Measurements from ENCODE around the gene GPRIN2. TPM values are rescaled to one million over a fixed set of nuclear protein-coding genes. Genes with fewer than 3 reads are reported as not detected.
"Not testable (repeated sequence)": the region's sequence is repeated elsewhere in the genome, so short reads cannot be mapped to it uniquely, and the experiment has no call there.

The GPRIN2 gene
- total RNA-seq, 1 experiment from 2014 or later, result 3.1 TPM

DNA sequence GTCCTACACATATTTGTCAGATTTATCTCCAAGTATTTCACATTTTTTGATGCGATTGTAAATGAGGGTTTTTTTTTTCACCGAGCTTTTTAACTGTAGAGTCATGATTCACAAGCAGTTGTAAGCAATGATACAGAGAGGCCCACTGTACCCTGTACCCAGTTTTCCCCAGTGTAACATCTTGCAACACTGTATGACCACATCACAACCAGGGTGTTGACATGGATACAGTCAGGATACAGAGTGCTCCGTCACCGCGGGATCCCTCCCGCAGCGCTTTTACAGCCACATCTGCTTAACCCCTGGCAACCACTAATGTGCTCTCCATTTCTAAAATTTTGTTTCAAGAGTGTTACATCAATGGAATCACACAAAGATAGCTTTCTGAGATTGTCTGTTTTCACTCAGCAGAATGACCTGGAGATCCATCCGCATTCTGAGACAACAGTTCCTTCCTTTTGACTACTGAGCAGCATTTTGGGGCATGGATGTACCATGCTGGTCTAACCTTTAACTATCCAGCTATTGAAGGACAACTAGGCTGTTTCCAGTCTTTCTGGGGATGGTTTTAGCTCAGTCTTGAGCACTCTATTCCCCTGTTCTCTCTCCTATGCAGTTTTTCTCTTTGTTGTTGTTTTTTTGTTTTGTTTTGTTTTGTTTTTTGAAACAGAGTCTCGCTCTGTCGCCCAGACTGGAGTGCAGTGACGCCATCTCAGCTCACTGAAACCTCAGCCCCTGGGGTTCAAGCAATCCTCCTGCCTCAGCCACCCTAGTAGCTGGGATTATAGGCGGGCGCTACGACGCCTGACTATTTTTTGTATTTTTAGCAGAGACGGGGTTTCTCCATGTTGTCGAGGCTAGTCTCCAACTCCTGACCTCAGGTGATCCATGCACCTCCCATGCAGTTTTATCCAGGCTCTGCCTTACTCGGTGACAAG lies 25.9 kb downstream of the GPRIN2 start:
- H2AFZ ChIP-seq (ENCODE audit: low read length), result no peak overlapping the region
- no peaks in the 10 kb centered on the region for H3K79me2 ChIP-seq (ENCODE audit: low read length)
- no peak for DNase-seq
- H3K9ac ChIP-seq (ENCODE audit: low read length), result no peak overlapping the region
- no peaks in the 10 kb centered on the region for H3K9me2 ChIP-seq (replicated peaks; ENCODE audit: low read length)
- no TSS peak for BruUV-seq (replicated peaks)
- H3K4me1 ChIP-seq (ENCODE audit: insufficient read depth, low read length), result peaks cover 4% of the 10 kb centered on the region
- no peak for TF ChIP-seq EZH2 (IDR thresholded peaks at IDR 0.05; ENCODE audit: low read length, unreplicated experiment)
- ChIA-PET CTCF (no interaction called here), POLR2A (ENCODE audit: unreplicated experiment) (no interaction called here)
- H3K27me3 ChIP-seq (ENCODE audit: low read length), result no peaks in the 10 kb centered on the region
- H3F3A ChIP-seq (ENCODE audit: low read length, unreplicated experiment), result peaks cover under 1% of the 10 kb centered on the region
- no peak overlapping the region for H3K4me3 ChIP-seq (ENCODE audit: low read length)
- H3K4me2 ChIP-seq (ENCODE audit: low read length), result no peak overlapping the region
- intact Hi-C loops (cut with micrococcal nuclease), result no loop called here
- no peak for ATAC-seq
- H3K27ac ChIP-seq (ENCODE audit: low read length), result no peak overlapping the region
- H3K36me3 ChIP-seq (ENCODE audit: low read depth, low read length), result no peaks in the 10 kb centered on the region
- H3K9me3 ChIP-seq (ENCODE audit: low read length), result no peaks in the 10 kb centered on the region
- H4K20me1 ChIP-seq (ENCODE audit: low read length), result no peaks in the 10 kb centered on the region

DNA sequence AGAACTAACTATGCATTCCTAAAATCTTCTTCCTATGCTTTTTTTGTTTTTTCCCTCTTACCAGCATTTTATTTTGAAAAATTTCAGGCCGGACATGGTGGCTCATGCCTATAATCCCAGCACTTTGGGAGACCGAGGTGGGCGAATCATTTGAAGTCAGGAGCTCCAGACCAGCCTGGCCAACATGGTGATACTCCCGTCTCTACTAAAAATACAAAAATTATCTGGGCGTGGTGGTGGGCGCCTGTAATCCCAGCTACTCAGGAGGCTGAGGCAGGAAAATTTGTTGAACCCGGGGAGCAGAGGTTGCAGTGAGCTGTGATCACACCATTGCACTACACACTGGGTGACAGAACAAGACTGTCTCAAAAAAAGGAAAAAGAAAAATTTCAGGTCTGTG lies 26.7 kb downstream of the GPRIN2 start:
- H3K4me3 ChIP-seq (ENCODE audit: low read length); intact Hi-C loops (cut with micrococcal nuclease); H3K79me2 ChIP-seq (ENCODE audit: low read length); H3K9ac ChIP-seq (ENCODE audit: low read length); H4K20me1 ChIP-seq (ENCODE audit: low read length); CTCF ChIA-PET; H3F3A ChIP-seq (ENCODE audit: low read length, unreplicated experiment); ATAC-seq; POLR2A ChIA-PET (ENCODE audit: unreplicated experiment); H3K27me3 ChIP-seq (ENCODE audit: low read length); BruUV-seq (replicated peaks); H3K36me3 ChIP-seq (ENCODE audit: low read depth, low read length); H3K9me3 ChIP-seq (ENCODE audit: low read length); H3K9me2 ChIP-seq (replicated peaks; ENCODE audit: low read length); DNase-seq; H3K4me2 ChIP-seq (ENCODE audit: low read length); H3K27ac ChIP-seq (ENCODE audit: low read length); H2AFZ ChIP-seq (ENCODE audit: low read length): not testable (repeated sequence)
- peaks cover 12% of the 10 kb centered on the region for H3K4me1 ChIP-seq (ENCODE audit: insufficient read depth, low read length)

DNA sequence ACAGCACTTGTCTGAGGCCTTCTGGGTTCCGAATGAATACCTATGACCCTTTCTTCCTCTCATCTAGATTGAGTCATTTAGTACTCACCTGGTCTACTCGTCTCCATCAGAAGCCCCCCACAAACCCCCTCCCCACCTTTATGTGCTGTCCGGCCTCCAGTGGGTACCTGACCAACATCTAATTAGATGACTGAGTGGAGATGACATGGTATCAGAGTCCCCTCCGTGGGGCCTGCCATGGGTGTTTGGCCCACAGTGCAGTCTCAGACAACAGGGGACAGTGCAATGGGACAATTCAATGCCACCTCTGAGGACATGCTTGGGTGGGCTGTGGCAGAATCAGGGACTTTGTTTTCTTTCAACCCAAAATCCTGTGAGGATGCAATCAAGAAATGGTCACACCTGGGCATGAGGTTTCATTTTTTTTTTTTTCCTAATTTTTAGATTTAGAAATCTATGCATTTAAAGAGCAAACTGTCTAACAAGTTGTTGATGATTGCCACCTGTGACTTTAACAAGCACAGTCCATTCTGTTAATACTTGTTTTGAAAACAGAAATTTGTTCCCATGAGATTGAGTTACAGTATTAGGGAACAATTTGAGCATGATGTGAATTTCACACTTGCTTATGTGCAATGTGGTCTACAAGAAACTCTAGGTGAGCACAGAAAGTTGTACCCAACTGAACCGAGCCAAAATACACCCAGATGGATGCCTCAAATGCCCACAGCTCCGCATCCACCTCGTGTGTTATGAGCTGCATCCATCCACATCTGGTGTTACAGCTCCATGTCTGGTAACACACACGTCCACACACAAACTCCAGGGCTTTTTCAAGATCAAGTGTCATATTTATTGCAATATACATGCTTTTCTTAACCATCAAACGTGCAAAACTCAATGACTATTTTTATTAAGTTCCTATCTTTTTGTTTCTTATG lies 27.5 kb downstream of the GPRIN2 start:
- intact Hi-C loops (cut with micrococcal nuclease), result no loop called here
- ChIA-PET POLR2A (ENCODE audit: unreplicated experiment) (no interaction called here), CTCF (no interaction called here)
- TF ChIP-seq CTCF (conservative IDR thresholded peaks at IDR 0.05; ENCODE audit: low read depth, low read length), result no peak
- TF ChIP-seq EZH2 (IDR thresholded peaks at IDR 0.05; ENCODE audit: low read length, unreplicated experiment), result no peak
- no peak for TF ChIP-seq EZH2phosphoT487 (IDR thresholded peaks at IDR 0.05; ENCODE audit: borderline replicate concordance, low read length)
- Histone ChIP-seq H3F3A (ENCODE audit: low read length, unreplicated experiment) (peaks cover 14% of the 10 kb centered on the region), H3K36me3 (ENCODE audit: low read depth, low read length) (no peaks in the 10 kb centered on the region), H4K20me1 (ENCODE audit: low read length) (no peaks in the 10 kb centered on the region), H3K9ac (ENCODE audit: low read length) (no peak overlapping the region), H3K4me3 (ENCODE audit: low read length) (no peak overlapping the region), H3K27me3 (ENCODE audit: low read length) (no peaks in the 10 kb centered on the region), H3K79me2 (ENCODE audit: low read length) (no peaks in the 10 kb centered on the region), H3K27ac (ENCODE audit: low read length) (no peak overlapping the region), H3K4me2 (ENCODE audit: low read length) (no peak overlapping the region), H3K9me2 (replicated peaks; ENCODE audit: low read length) (no peaks in the 10 kb centered on the region), H3K9me3 (ENCODE audit: low read length) (no peaks in the 10 kb centered on the region), H2AFZ (ENCODE audit: low read length) (no peak overlapping the region), H3K4me1 (ENCODE audit: insufficient read depth, low read length) (peaks cover 19% of the 10 kb centered on the region)
- no TSS peak for BruUV-seq (replicated peaks)
- DNase-seq (no peak), ATAC-seq (no peak)

Data from PC-3 (cell line).